Osteoblast (primary cell): ENCODE results near the gene MYBPC3. TPM values are rescaled to one million over a fixed set of nuclear protein-coding genes. Genes with fewer than 3 reads are reported as not detected.

Source experiments
- DNase-seq: peaks from one replicate; pipeline ENCODE4 v3.0.0; 2011; ENCODE audit warnings: low spot score, mixed read lengths; ENCODE audit not compliant: insufficient read length; ENCODE audit errors: missing footprints
- H2AFZ ChIP-seq: 2 replicates; pipeline ENCODE4 v1.6.0; 2011; ENCODE audit warnings: mild to moderate bottlenecking, low read length
- H3K27ac ChIP-seq: 2 replicates; pipeline ENCODE4 v1.5.1; 2011; ENCODE audit warnings: mild to moderate bottlenecking, low read depth, low read length, moderate library complexity
- H3K27me3 ChIP-seq: 2 replicates; pipeline ENCODE4 v1.6.0; 2012; ENCODE audit warnings: mild to moderate bottlenecking, control low read depth, inconsistent platforms, low read length, moderate library complexity; ENCODE audit not compliant: insufficient read depth
- H3K36me3 ChIP-seq: 2 replicates; pipeline ENCODE4 v1.5.1; 2011; ENCODE audit warnings: mild to moderate bottlenecking, low read length, control low read depth, moderate library complexity; ENCODE audit not compliant: insufficient read depth
- H3K4me1 ChIP-seq: 2 replicates; pipeline ENCODE4 v1.5.1; 2011; ENCODE audit warnings: mild to moderate bottlenecking, low read length, control low read depth, moderate library complexity; ENCODE audit not compliant: insufficient read depth
- H3K4me2 ChIP-seq: 2 replicates; pipeline ENCODE4 v1.6.0; 2011; ENCODE audit warnings: mild to moderate bottlenecking, low read length; ENCODE audit not compliant: insufficient read depth
- H3K4me3 ChIP-seq: fragments of 200-600 bp; sonication (generic); 3 replicates; pipeline ENCODE4 v1.5.1; 2012; ENCODE audit warnings: mild to moderate bottlenecking, low read length, inconsistent platforms; ENCODE audit not compliant: insufficient read depth
- H3K79me2 ChIP-seq: 2 replicates; pipeline ENCODE4 v1.6.0; 2012; ENCODE audit warnings: mild to moderate bottlenecking, low read length, control low read depth, inconsistent platforms; ENCODE audit not compliant: insufficient read depth
- H3K9me3 ChIP-seq: 2 replicates; pipeline ENCODE4 v1.5.1; 2011; ENCODE audit warnings: low read depth, low read length, control low read depth
- H4K20me1 ChIP-seq: 2 replicates; pipeline ENCODE4 v1.6.0; 2012; ENCODE audit warnings: mild to moderate bottlenecking, low read length, control low read depth; ENCODE audit not compliant: insufficient read depth
- CTCF ChIP-seq: IDR thresholded peaks from 2 replicates; pipeline ENCODE4 v1.5.1; 2011; ENCODE audit warnings: mild to moderate bottlenecking, low read depth, low read length, moderate library complexity; ENCODE audit errors: extremely low read depth
- total RNA-seq: library from RNA; depleted of rRNA; stranded (reverse); fragments of >200 nt; gene quantifications from 2 replicates; pipeline ENCODE4 v1.2.3, GENCODE V29; 2012

The MYBPC3 gene
- total RNA-seq, 1 donor, result not detected

- H3K4me1 ChIP-seq, result peaks cover 9% of the 10 kb centered on the region
- no peaks in the 10 kb centered on the region for H3K79me2 ChIP-seq
- no peaks in the 10 kb centered on the region for H3K9me3 ChIP-seq
- no peaks in the 10 kb centered on the region for H4K20me1 ChIP-seq
- H3K4me3 ChIP-seq, result no peak overlapping the region
- H3K36me3 ChIP-seq, result no peaks in the 10 kb centered on the region
- peak; percentile 69 for DNase-seq
- TF ChIP-seq CTCF, result no peak
- no peaks in the 10 kb centered on the region for H3K27me3 ChIP-seq
- H3K27ac ChIP-seq, result no peak overlapping the region
- H3K4me2 ChIP-seq, result no peak overlapping the region
- no peak overlapping the region for H2AFZ ChIP-seq
Observed at GRCh38 chr11:47392546-47393162, 40.2 kb upstream of the MYBPC3 start.

- TF ChIP-seq CTCF, result no peak
- H3K4me2 ChIP-seq, result no peak overlapping the region
- no peaks in the 10 kb centered on the region for H3K9me3 ChIP-seq
- H4K20me1 ChIP-seq, result no peaks in the 10 kb centered on the region
- no peaks in the 10 kb centered on the region for H3K36me3 ChIP-seq
- no peaks in the 10 kb centered on the region for H3K79me2 ChIP-seq
- H3K27ac ChIP-seq, result no peak overlapping the region
- no peak overlapping the region for H3K4me3 ChIP-seq
- H2AFZ ChIP-seq, result no peak overlapping the region
- no peaks in the 10 kb centered on the region for H3K27me3 ChIP-seq
- H3K4me1 ChIP-seq, result peaks cover 9% of the 10 kb centered on the region
- DNase-seq, result peak; percentile 63
Observed at GRCh38 chr11:47391711-47392432, 39.4 kb upstream of the MYBPC3 start.

- H3K79me2 ChIP-seq, result no peaks in the 10 kb centered on the region
- no peaks in the 10 kb centered on the region for H4K20me1 ChIP-seq
- no peaks in the 10 kb centered on the region for H3K27me3 ChIP-seq
- H3K4me1 ChIP-seq, result peaks cover 9% of the 10 kb centered on the region
- H3K9me3 ChIP-seq, result no peaks in the 10 kb centered on the region
- no peak overlapping the region for H3K27ac ChIP-seq
- DNase-seq, result peak; percentile 47
- TF ChIP-seq CTCF, result no peak
- no peak overlapping the region for H3K4me2 ChIP-seq
- no peak overlapping the region for H2AFZ ChIP-seq
- H3K36me3 ChIP-seq, result no peaks in the 10 kb centered on the region
- H3K4me3 ChIP-seq, result no peak overlapping the region
Observed at GRCh38 chr11:47391077-47391583, 38.6 kb upstream of the MYBPC3 start.

GRCh38 chr11:47390422-47390760, 37.9 kb upstream of the MYBPC3 start:
- no peak overlapping the region for H3K4me3 ChIP-seq
- H2AFZ ChIP-seq, result no peak overlapping the region
- no peaks in the 10 kb centered on the region for H4K20me1 ChIP-seq
- no peak overlapping the region for H3K4me2 ChIP-seq
- DNase-seq, result no peak
- no peak overlapping the region for H3K27ac ChIP-seq
- H3K27me3 ChIP-seq, result no peaks in the 10 kb centered on the region
- no peaks in the 10 kb centered on the region for H3K9me3 ChIP-seq
- no peak for TF ChIP-seq CTCF
- H3K36me3 ChIP-seq, result no peaks in the 10 kb centered on the region
- H3K79me2 ChIP-seq, result no peaks in the 10 kb centered on the region
- peaks cover 9% of the 10 kb centered on the region for H3K4me1 ChIP-seq
